Keratinocyte (primary cell): ENCODE measurements around the gene WRAP73. TPM values are rescaled to one million over a fixed set of nuclear protein-coding genes. Genes with fewer than 3 reads are reported as not detected.

Source experiments
- DNase-seq: peaks from one replicate; pipeline ENCODE4 v3.0.0-alpha.2; 2011; ENCODE audit warnings: low read depth, missing footprints, low spot score
- FAIRE-seq: peaks from 2 replicates; lab custom pipeline; 2011; peaks lifted over from hg19 to GRCh38; lab: Jason Lieb, UNC
- H2AFZ ChIP-seq: 2 replicates; pipeline ENCODE4 v1.6.0; 2012; ENCODE audit warnings: low read length, control low read depth, inconsistent platforms; ENCODE audit not compliant: control insufficient read depth
- H3K27ac ChIP-seq: 2 replicates; pipeline ENCODE4 v1.5.1; 2011; ENCODE audit warnings: low read length; ENCODE audit not compliant: control insufficient read depth, insufficient read depth
- H3K27me3 ChIP-seq: 3 replicates; pipeline ENCODE4 v1.6.0; 2011; ENCODE audit warnings: low read length; ENCODE audit not compliant: control insufficient read depth, insufficient read depth; ENCODE audit errors: extremely low read depth
- H3K36me3 ChIP-seq, 2 experiments: 2 replicates in 1 of 2; 3 replicates in 1 of 2; pipeline ENCODE4 v1.5.1; 2011; ENCODE audit warnings: low read length in 2 of 2, mild to moderate bottlenecking in 1 of 2; ENCODE audit not compliant: control insufficient read depth in 2 of 2, insufficient read depth in 2 of 2; ENCODE audit errors: extremely low read depth in 1 of 2
- H3K4me1 ChIP-seq: 3 replicates; pipeline ENCODE4 v1.5.1; 2011; ENCODE audit warnings: low read length; ENCODE audit not compliant: control insufficient read depth, insufficient read depth; ENCODE audit errors: extremely low read depth
- H3K4me2 ChIP-seq: 3 replicates; pipeline ENCODE4 v1.6.0; 2011; ENCODE audit warnings: low read depth, low read length; ENCODE audit not compliant: control insufficient read depth, insufficient read depth; ENCODE audit errors: extremely low read depth
- H3K4me3 ChIP-seq, 3 experiments: fragments of 200-600 bp in 1 of 3; sonication (generic) in 1 of 3; 2 replicates in 2 of 3; 3 replicates in 1 of 3; pipeline ENCODE4 v1.5.1; 2011 to 2016; ENCODE audit warnings: low read length in 3 of 3, mild to moderate bottlenecking in 3 of 3, control low read depth in 2 of 3, inconsistent platforms in 1 of 3, low read depth in 1 of 3, mixed read lengths in 1 of 3, mixed run types in 1 of 3, moderate library complexity in 1 of 3; ENCODE audit not compliant: control insufficient read depth in 2 of 3, insufficient read depth in 2 of 3; ENCODE audit errors: extremely low read depth in 1 of 3
- H3K79me2 ChIP-seq: 2 replicates; pipeline ENCODE4 v1.6.0; 2012; ENCODE audit warnings: low read length; ENCODE audit not compliant: control insufficient read depth, insufficient read depth
- H3K9ac ChIP-seq: 3 replicates; pipeline ENCODE4 v1.6.0; 2011; ENCODE audit warnings: low read length; ENCODE audit not compliant: control insufficient read depth, insufficient read depth; ENCODE audit errors: extremely low read depth
- H3K9me1 ChIP-seq: 3 replicates; pipeline ENCODE4 v1.6.0; 2011; ENCODE audit warnings: low read length; ENCODE audit not compliant: control insufficient read depth, insufficient read depth; ENCODE audit errors: extremely low read depth
- H3K9me3 ChIP-seq: 2 replicates; pipeline ENCODE4 v1.5.1; 2012; ENCODE audit warnings: low read depth, low read length; ENCODE audit not compliant: control insufficient read depth
- H4K20me1 ChIP-seq: 3 replicates; pipeline ENCODE4 v1.6.0; 2011; ENCODE audit warnings: low read length; ENCODE audit not compliant: control insufficient read depth, insufficient read depth; ENCODE audit errors: extremely low read depth
- CTCF ChIP-seq, 3 experiments: IDR thresholded peaks in 1 of 3; conservative IDR thresholded peaks in 1 of 3; optimal IDR thresholded peaks in 1 of 3; 2 replicates in 2 of 3; 3 replicates in 1 of 3; pipeline versions ENCODE3 to v1.5.1; 2011; ENCODE audit warnings: low read length in 3 of 3, mild to moderate bottlenecking in 3 of 3, moderate library complexity in 2 of 3, control low read depth in 1 of 3, inconsistent platforms in 1 of 3; ENCODE audit not compliant: insufficient read depth in 2 of 3; ENCODE audit errors: extremely low read depth in 1 of 3
- EZH2 ChIP-seq: IDR thresholded peaks from one replicate; pipeline ENCODE4 v1.6.1; 2012; ENCODE audit warnings: inconsistent platforms, mild to moderate bottlenecking, low read length, moderate library complexity
- dilution Hi-C: fragments of 300-500 bp; cut with MboI; formaldehyde crosslinking; loops from one replicate; pipeline ENCODE4 v1.7.0; 2020; ENCODE audit warnings: low sequenced_read_pairs; ENCODE audit not compliant: extremely low pct_ligation_motif_present
- polyA plus RNA-seq, 5 experiments: library from polyadenylated mRNA; depleted of rRNA in 3 of 5; stranded (reverse) in 3 of 5; stranded (forward) in 1 of 5; unstranded in 1 of 5; fragments of >200 nt; gene quantifications; 1 replicate in 1 of 5; 2 replicates in 3 of 5; 3 replicates in 1 of 5; pipeline versions ENCODE4 v1.2.1 to v1.2.3, GENCODE V29; 2011 to 2012; ENCODE audit warnings: missing spikeins in 2 of 5, low read depth in 1 of 5, low replicate concordance in 1 of 5

Gene WRAP73
- polyA plus RNA-seq, 1 donor (not counting 4 experiments of a cell fraction or from before 2014, with no cell fraction given), result 18.9 TPM

DNA sequence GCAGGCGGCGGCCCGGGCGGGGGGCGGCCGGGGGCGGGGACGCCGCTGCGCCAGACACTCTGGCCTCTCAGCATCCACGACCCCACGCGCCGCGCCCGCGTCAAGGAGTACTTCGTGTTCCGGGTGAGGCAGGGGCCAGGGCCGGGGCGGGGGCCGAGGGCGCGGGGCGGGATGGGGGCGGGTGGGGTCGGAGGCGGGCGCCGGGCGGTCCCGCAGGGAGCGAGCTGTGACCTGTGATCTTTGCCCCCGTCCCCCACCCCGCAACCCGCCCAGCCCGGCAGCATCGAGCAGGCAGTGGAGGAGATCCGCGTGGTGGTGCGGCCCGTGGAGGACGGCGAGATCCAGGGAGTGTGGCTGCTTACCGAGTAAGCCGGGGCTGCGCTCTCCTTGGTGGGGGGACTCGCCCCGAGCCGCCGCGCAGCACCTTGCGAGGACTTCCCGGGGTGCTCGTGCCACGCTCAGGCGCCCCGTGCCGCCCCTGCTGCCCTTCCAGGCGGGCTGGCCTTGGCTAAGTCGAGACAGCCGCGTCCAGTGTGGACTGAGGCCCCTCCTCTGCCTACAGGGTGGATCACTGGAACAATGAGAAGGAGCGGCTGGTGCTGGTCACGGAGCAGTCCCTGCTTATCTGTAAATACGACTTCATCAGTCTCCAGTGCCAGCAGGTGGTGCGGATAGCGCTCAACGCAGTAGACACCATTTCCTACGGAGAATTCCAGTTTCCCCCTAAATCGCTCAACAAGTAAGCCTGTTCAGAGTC, 24.6 kb downstream of the WRAP73 start:
- Histone ChIP-seq H3K4me2 (peak overlapping the region; percentile 85), H3K9me1 (no peaks in the 10 kb centered on the region), H4K20me1 (no peaks in the 10 kb centered on the region), H3K9ac (peak overlapping the region; percentile 68), H3K4me1 (peaks cover 16% of the 10 kb centered on the region), H3K79me2 (no peaks in the 10 kb centered on the region), H3K4me3 (peak overlapping the region; percentile 71 to 98 (median 92)), H2AFZ (peak overlapping the region; percentile 33), H3K27me3 (no peaks in the 10 kb centered on the region), H3K36me3 (peaks cover 9 to 10% of the 10 kb centered on the region in 2 experiments), H3K27ac (no peak overlapping the region), H3K9me3 (no peaks in the 10 kb centered on the region)
- no peak for DNase-seq
- no peak for FAIRE-seq
- TF ChIP-seq CTCF (optimal IDR thresholded peaks at IDR 0.05 in 1 of 3, IDR thresholded peaks at IDR 0.05 in 1 of 3, conservative IDR thresholded peaks at IDR 0.05 in 1 of 3; ENCODE audit: extremely low read depth in 1 of 3, insufficient read depth in 2 of 3, low read length in 3 of 3) (peak in 1 of 3 experiments; percentile 26), EZH2 (no peak)
- dilution Hi-C loops, result loop anchor here (25.0 kb wide), 1 partner anchor 88 kb away; no protein-coding TSS in a partner anchor

DNA sequence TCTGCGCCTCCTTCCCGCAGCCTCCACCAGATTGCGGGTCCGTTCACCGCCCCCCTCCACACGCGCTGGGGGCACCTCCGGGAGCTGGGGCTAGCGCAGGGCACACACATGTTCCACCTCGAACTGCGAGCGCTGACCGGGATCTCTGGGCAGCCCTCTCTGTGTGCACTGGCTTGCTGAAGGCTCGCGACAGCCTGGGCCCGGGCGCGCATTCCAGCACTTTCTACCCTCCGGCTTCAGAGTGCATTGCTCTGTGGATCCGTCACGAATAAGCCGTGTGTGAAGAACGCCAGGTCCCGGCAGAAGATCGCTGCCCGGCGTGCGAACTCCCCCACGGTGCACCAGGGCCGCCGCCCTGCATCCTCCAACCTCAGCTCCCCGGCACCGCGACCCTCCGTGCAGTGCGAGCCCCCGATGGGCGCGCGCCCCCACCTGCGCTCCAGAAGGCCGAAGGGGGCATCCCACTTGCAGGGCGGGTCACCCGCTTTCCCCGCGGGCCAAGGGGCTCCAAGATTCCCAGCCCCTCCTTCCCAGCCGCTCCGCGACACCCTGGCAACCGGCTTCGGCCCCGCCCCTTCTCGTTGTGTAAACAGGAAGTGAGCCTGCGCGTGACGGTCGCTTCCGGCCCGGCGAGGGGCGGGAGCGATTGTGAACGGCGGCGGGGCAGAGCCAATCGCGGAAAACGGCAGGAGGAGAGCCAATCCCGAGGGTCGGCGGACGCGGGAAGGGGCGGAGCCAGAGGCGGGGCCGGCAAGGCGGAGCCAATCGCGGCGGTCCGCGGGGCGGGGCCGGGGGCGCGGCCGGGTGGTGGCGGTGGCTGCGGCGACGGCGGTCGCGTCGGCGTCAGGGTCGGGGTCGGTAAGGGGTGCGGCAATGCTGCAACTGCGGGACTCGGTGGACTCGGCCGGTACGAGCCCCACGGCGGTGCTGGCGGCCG, 25.4 kb downstream of the WRAP73 start, which contains the start of gene TPRG1L:
TSS of gene TPRG1L (plus strand) at position 816 of the 937 bp plus-strand sequence. CDS start at position 874, 58 bp downstream.
- no peak for FAIRE-seq
- H3K27ac ChIP-seq, result no peak within 1 kb of the TSS
- peak within 1 kb of the TSS; percentile 93 for H2AFZ ChIP-seq
- peak within 1 kb of the TSS; percentile 99 for H3K4me2 ChIP-seq
- peak; percentile 59 for DNase-seq
- no peak for TF ChIP-seq CTCF (optimal IDR thresholded peaks at IDR 0.05 in 1 of 3, IDR thresholded peaks at IDR 0.05 in 1 of 3, conservative IDR thresholded peaks at IDR 0.05 in 1 of 3; ENCODE audit: extremely low read depth in 1 of 3, insufficient read depth in 2 of 3, low read length in 3 of 3)
- no peak for TF ChIP-seq EZH2
- peaks cover 6 to 9% of the 10 kb centered on the region in 2 experiments for H3K36me3 ChIP-seq
- H3K79me2 ChIP-seq, result no peaks in the 10 kb centered on the region
- H3K27me3 ChIP-seq, result no peaks in the 10 kb centered on the region
- H3K4me3 ChIP-seq, result peak within 1 kb of the TSS; percentile 85 to 98 (median 92)
- dilution Hi-C loops, result loop anchor here (25.0 kb wide), 1 partner anchor 87 kb away; no protein-coding TSS in a partner anchor
- H3K9me1 ChIP-seq, result no peaks in the 10 kb centered on the region
- H3K9ac ChIP-seq, result peak within 1 kb of the TSS; percentile 76
- no peaks in the 10 kb centered on the region for H4K20me1 ChIP-seq
- H3K9me3 ChIP-seq, result no peaks in the 10 kb centered on the region
- peaks cover 16% of the 10 kb centered on the region for H3K4me1 ChIP-seq
